Naive thymus-derived CD4-positive, alpha-beta T cell (primary cell): ENCODE measurements around the gene AFTPH. TPM values are rescaled to one million over a fixed set of nuclear protein-coding genes. Genes with fewer than 3 reads are reported as not detected.

Source experiments
- ATAC-seq: fragments of 150-1000 bp; cut with Tn5 transposase; 2 replicates; pipeline ENCODE4 v1.10.0; 2021; ENCODE audit warnings: mild to moderate bottlenecking, moderate library complexity
- CTCF ChIA-PET: fragments of 350-600 bp; sonication (Branson Sonifier 250); formaldehyde crosslinking; loops from one replicate; lab custom pipeline; 2021; ENCODE audit warnings: antibody characterized with exemption; lab: Charles Lee
- POLR2A ChIA-PET: fragments of 350-600 bp; sonication (Branson Sonifier 250); formaldehyde crosslinking; loops from one replicate; lab custom pipeline; 2021; ENCODE audit warnings: antibody characterized with exemption, inconsistent platforms; lab: Charles Lee
- DNase-seq, 9 donors: peaks; one replicate each; pipeline versions ENCODE4 v3.0.0 to v3.0.0-alpha.2; 2020 to 2022; ENCODE audit warnings: mixed read lengths in 1 of 9
- H3K27ac ChIP-seq: one replicate; pipeline ENCODE4 v1.7.0; 2013; ENCODE audit warnings: mild to moderate bottlenecking, low read depth, low read length, moderate library complexity
- H3K27me3 ChIP-seq, 2 donors: one replicate each; pipeline ENCODE4 v1.7.0; 2013; ENCODE audit warnings: low read length in 2 of 2, mild to moderate bottlenecking in 2 of 2, moderate library complexity in 2 of 2; ENCODE audit not compliant: control insufficient read depth in 2 of 2, insufficient read depth in 2 of 2
- H3K36me3 ChIP-seq, 3 experiments: 1 replicate in 2 of 3; 2 replicates in 1 of 3; pipeline ENCODE4 v1.7.0; 2013; ENCODE audit warnings: low read length in 3 of 3, mild to moderate bottlenecking in 3 of 3, moderate library complexity in 1 of 3; ENCODE audit not compliant: insufficient read depth in 3 of 3, control insufficient read depth in 2 of 3
- H3K4me1 ChIP-seq, 2 donors: one replicate each; pipeline ENCODE4 v1.7.0; 2013; ENCODE audit warnings: low read length in 2 of 2, mild to moderate bottlenecking in 2 of 2, moderate library complexity in 1 of 2; ENCODE audit not compliant: control insufficient read depth in 2 of 2, insufficient read depth in 2 of 2
- H3K4me3 ChIP-seq: 2 replicates; pipeline ENCODE4 v1.7.0; 2013; ENCODE audit warnings: mild to moderate bottlenecking, low read length
- H3K9me3 ChIP-seq, 3 experiments: 1 replicate in 2 of 3; 2 replicates in 1 of 3; pipeline ENCODE4 v1.7.0; 2013; ENCODE audit warnings: low read length in 3 of 3; ENCODE audit not compliant: control insufficient read depth in 2 of 3
- H3K27ac Mint-ChIP-seq, 9 donors: one replicate each; pipeline ENCODE4 v1.8.0; 2020 to 2022; ENCODE audit warnings: mixed read lengths in 9 of 9, mild to moderate bottlenecking in 8 of 9, moderate library complexity in 5 of 9, inconsistent platforms in 2 of 9
- H3K27me3 Mint-ChIP-seq, 5 donors: one replicate each; pipeline ENCODE4 v1.8.0; 2021 to 2022; ENCODE audit warnings: mixed read lengths in 5 of 5, mild to moderate bottlenecking in 1 of 5
- H3K36me3 Mint-ChIP-seq, 5 donors: one replicate each; pipeline ENCODE4 v1.8.0; 2020 to 2022; ENCODE audit warnings: mixed read lengths in 5 of 5, mild to moderate bottlenecking in 3 of 5, inconsistent platforms in 1 of 5
- H3K4me1 Mint-ChIP-seq, 7 donors: one replicate each; pipeline ENCODE4 v1.8.0; 2020 to 2022; ENCODE audit warnings: mixed read lengths in 7 of 7, mild to moderate bottlenecking in 3 of 7, inconsistent platforms in 1 of 7
- H3K4me3 Mint-ChIP-seq, 10 donors: one replicate each; pipeline ENCODE4 v1.8.0; 2020 to 2022; ENCODE audit warnings: mild to moderate bottlenecking in 10 of 10, mixed read lengths in 10 of 10, moderate library complexity in 6 of 10, inconsistent platforms in 2 of 10
- H3K9me3 Mint-ChIP-seq, 11 donors: one replicate each; pipeline ENCODE4 v1.8.0; 2020 to 2022; ENCODE audit warnings: mixed read lengths in 11 of 11, mild to moderate bottlenecking in 4 of 11, inconsistent platforms in 1 of 11, moderate library complexity in 1 of 11
- intact Hi-C, 2 donors: fragments of 100-400 bp; cut with micrococcal nuclease; formaldehyde crosslinking; loops; one replicate each; pipeline ENCODE4 v1.15.1; 2023
- polyA plus RNA-seq, 2 donors: library from polyadenylated mRNA; unstranded; fragments of 300-500 nt; fragmentation: Illumina TruSeq; gene quantifications; one replicate each; pipeline ENCODE4 v1.2.3, GENCODE V29; 2021
- total RNA-seq, 6 experiments: library from RNA in 5 of 6; stranded (reverse) in 5 of 6; gene quantifications; 1 replicate in 5 of 6; 2 replicates in 1 of 6; pipeline ENCODE4 v1.2.3 and lab custom pipeline; 2021 to 2026

The AFTPH gene
- total and polyA plus RNA-seq, 7 experiments from 2014 or later: 19.7 to 46.2 (median 36.0) TPM

DNA sequence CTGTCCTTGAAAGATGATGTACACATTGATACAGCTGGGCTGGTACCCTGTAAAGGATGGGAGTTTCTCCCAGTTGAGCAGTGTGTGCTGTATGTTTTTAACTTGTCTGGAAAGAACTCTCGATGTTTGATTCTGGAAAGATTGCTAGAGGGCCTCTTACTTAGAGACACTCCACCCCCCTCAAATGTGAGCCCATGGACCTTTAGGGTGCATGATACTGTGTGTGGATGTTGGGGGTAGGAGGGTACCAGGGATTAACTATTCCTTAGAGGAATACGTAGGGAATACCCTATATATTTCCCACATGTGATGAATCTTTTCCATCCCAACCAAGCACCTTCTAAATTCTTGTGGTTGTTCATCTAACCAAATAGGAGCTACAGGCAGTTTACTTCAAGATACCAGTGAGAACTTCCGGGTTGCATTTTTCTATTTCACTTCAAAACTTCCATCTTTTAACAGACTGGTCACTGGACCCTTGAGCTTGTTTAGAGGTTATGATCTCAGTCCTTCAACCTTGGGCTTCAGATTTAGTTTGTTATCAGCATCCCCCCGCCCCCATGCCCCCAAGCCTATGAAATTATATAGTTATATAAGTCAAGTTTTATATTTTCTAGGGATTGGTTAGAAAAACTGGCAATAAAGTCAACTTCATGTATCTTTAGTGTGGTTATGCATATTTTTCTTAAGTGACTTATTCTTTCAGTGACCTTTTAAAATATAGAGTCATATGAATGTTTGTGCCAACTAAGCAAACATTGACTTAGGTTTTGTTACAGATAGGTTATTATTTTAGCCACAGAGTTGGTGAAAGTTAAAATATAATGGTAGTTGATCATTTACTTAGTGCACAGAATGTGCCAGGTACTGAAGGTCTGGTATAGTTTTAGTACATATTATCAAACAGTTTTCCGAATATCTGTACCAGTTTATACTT is 18.2 kb downstream of the AFTPH start:
- no peaks in the 10 kb centered on the region for H3K9me3 ChIP-seq
- DNase-seq (no peak), ATAC-seq (no peak)
- H3K4me3 Mint-ChIP-seq: no peak overlapping the region
- H3K4me1 ChIP-seq: peaks cover 8 to 12% of the 10 kb centered on the region in 2 donors
- H3K4me1 Mint-ChIP-seq: peaks cover 30 to 69% (median 51%) of the 10 kb centered on the region in 7 donors
- intact Hi-C loops: no loop called here
- H3K27ac ChIP-seq: no peak overlapping the region
- no peak overlapping the region for H3K4me3 ChIP-seq
- no peaks in the 10 kb centered on the region for H3K27me3 Mint-ChIP-seq
- CTCF ChIA-PET: no interaction called here
- H3K36me3 Mint-ChIP-seq: peaks cover 0 to 3% (median 0%) of the 10 kb centered on the region in 5 donors
- H3K27me3 ChIP-seq: no peaks in the 10 kb centered on the region
- H3K9me3 Mint-ChIP-seq: no peaks in the 10 kb centered on the region
- POLR2A ChIA-PET: no interaction called here
- peak overlapping the region in 1 of 9 donors; percentile 31 for H3K27ac Mint-ChIP-seq
- no peaks in the 10 kb centered on the region for H3K36me3 ChIP-seq

DNA sequence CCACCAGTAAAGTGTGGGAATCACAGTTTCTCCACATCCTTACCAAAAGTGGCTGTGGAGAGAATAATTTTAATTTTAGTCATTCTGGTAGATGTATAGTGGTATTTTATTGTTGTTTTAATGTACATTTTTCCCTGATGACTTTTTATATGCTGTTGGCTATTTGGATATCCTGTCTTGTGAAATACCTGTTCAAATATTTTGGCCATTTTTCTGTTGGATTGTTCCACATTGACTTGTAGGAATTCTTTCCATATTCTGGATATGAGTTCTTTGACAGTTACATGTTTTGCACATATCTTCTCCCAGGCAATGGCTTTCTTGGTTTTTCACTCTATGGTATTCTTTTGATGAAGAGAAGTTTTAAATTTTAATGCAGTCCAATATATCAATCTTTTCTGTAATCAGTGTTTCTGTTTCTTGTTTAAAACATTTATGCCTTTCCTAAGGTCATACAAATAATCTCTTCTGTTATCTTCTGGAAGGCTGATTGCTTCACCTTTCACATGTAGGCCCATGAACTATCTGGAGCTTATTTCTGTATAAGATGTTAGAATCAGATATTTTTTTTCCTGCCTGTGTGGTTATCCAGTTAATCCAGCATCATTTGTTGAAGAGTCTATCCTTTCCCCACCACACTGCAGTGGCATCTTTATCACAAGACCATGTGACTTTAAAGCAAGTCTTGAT is 19.0 kb downstream of the AFTPH start:
- Mint-ChIP-seq H3K9me3 (no peaks in the 10 kb centered on the region), H3K27me3 (no peaks in the 10 kb centered on the region), H3K4me3 (no peak overlapping the region), H3K36me3 (peaks cover 0 to 3% (median 0%) of the 10 kb centered on the region in 5 donors), H3K27ac (peak overlapping the region in 1 of 9 donors; percentile 22), H3K4me1 (peaks cover 30 to 64% (median 51%) of the 10 kb centered on the region in 7 donors)
- no peaks in the 10 kb centered on the region for H3K36me3 ChIP-seq
- ATAC-seq: no peak
- ChIA-PET POLR2A (no interaction called here), CTCF (no interaction called here)
- no peaks in the 10 kb centered on the region for H3K9me3 ChIP-seq
- DNase-seq: no peak
- no peak overlapping the region for H3K27ac ChIP-seq
- H3K4me1 ChIP-seq: peaks cover 8 to 12% of the 10 kb centered on the region in 2 donors
- intact Hi-C loops: no loop called here
- no peak overlapping the region for H3K4me3 ChIP-seq
- H3K27me3 ChIP-seq: no peaks in the 10 kb centered on the region

DNA sequence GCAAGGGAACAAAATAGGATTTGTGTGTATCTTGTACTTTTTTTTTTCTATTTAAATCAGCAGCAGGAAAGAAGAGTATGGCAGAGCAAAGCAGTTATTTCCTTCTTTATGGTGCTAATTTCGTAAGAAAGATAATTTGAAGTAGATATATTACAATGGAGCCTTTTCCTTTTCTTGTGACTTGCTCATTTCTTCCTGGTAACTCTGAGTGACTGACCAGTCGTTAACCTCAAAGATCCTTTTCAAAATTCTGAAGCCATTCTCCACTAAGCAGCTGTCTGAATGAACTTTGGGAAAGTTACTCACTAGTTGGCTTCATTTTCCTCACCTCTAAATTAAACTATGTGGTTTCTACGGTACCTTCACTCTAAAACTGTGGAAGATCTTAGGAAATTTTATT is 24.6 kb downstream of the AFTPH start:
- Mint-ChIP-seq H3K27ac (peak overlapping the region in 1 of 9 donors; percentile 3), H3K4me3 (no peak overlapping the region), H3K9me3 (peaks cover 0 to 3% (median 0%) of the 10 kb centered on the region in 11 donors), H3K36me3 (peaks cover 12 to 26% (median 20%) of the 10 kb centered on the region in 5 donors), H3K27me3 (no peaks in the 10 kb centered on the region), H3K4me1 (peaks cover 10 to 39% (median 18%) of the 10 kb centered on the region in 7 donors)
- H3K4me3 ChIP-seq: no peak overlapping the region
- no peak for ATAC-seq
- no peaks in the 10 kb centered on the region for H3K27me3 ChIP-seq
- H3K9me3 ChIP-seq: no peaks in the 10 kb centered on the region
- DNase-seq: no peak
- intact Hi-C loops: no loop called here
- H3K36me3 ChIP-seq: no peaks in the 10 kb centered on the region
- no peak overlapping the region for H3K27ac ChIP-seq
- H3K4me1 ChIP-seq: peaks cover 3 to 4% of the 10 kb centered on the region in 2 donors
- ChIA-PET POLR2A (no interaction called here), CTCF (no interaction called here)

DNA sequence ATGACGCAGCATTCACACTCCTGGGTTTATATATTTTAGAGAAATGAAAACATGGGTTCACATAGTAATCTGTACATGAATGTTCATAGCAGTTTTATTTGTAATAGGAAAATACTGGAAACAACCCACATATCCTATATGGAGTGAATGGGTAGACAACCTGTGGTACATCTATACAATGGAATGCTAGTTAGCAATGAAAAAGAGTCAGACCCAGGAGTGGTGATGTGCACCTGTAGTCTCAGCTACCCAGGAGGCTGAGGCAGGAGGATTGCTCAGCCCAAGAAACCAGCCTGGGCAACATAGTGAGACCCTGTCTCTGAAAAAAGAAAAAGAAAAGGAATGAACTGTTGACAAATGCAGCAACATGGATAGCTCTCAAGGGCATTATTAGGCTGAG is 25.9 kb downstream of the AFTPH start:
- ATAC-seq (no peak), DNase-seq (no peak)
- Mint-ChIP-seq H3K36me3 (peaks cover 12 to 26% (median 20%) of the 10 kb centered on the region in 5 donors), H3K4me1 (peaks cover 6 to 31% (median 11%) of the 10 kb centered on the region in 7 donors), H3K27me3 (no peaks in the 10 kb centered on the region), H3K27ac (no peak overlapping the region), H3K9me3 (peaks cover 0 to 3% (median 0%) of the 10 kb centered on the region in 11 donors), H3K4me3 (no peak overlapping the region)
- H3K27me3 ChIP-seq: no peaks in the 10 kb centered on the region
- H3K36me3 ChIP-seq: no peaks in the 10 kb centered on the region
- no peak overlapping the region for H3K4me3 ChIP-seq
- no peaks in the 10 kb centered on the region for H3K4me1 ChIP-seq
- intact Hi-C loops: no loop called here
- CTCF ChIA-PET: interaction anchor here (0.9 kb wide), 1 partner anchor 10 kb away, joined by 3 read pairs; no protein-coding TSS in a partner anchor
- no peaks in the 10 kb centered on the region for H3K9me3 ChIP-seq
- no peak overlapping the region for H3K27ac ChIP-seq
- POLR2A ChIA-PET: no interaction called here

DNA sequence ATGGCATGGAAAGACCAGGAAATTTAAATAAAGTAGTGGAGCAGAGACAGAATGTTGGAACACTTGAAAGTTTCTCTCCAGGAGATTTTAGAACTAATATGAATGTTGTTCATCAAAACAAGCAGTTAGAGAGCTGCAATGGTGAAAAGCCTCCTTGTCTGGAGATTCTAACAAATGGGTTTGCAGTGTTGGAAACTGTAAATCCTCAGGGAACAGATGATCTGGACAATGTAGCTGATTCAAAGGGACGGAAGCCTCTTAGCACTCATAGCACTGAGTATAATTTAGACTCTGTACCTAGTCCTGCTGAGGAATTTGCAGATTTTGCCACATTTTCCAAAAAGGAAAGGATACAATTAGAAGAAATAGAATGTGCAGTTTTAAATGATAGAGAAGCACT is 27.7 kb downstream of the AFTPH start:
- Histone ChIP-seq H3K4me1 (no peaks in the 10 kb centered on the region), H3K4me3 (no peak overlapping the region), H3K27me3 (no peaks in the 10 kb centered on the region), H3K27ac (no peak overlapping the region), H3K36me3 (no peaks in the 10 kb centered on the region), H3K9me3 (no peaks in the 10 kb centered on the region)
- ChIA-PET CTCF (interaction anchor here (0.6 to 1.0 kb wide), 2 partner anchors 15 to 28 kb away, joined by 3 to 4 read pairs; partner anchors contain the start of gene AFTPH), POLR2A (interaction anchor here (1.6 kb wide), 1 partner anchor 28 kb away, joined by 4 read pairs; the partner anchor contains the start of gene AFTPH)
- ATAC-seq (no peak), DNase-seq (no peak)
- no peaks in the 10 kb centered on the region for H3K27me3 Mint-ChIP-seq
- H3K9me3 Mint-ChIP-seq: peaks cover 0 to 3% (median 0%) of the 10 kb centered on the region in 11 donors
- H3K36me3 Mint-ChIP-seq: peaks cover 12 to 30% (median 21%) of the 10 kb centered on the region in 5 donors
- intact Hi-C loops: no loop called here
- H3K4me1 Mint-ChIP-seq: peaks cover 6 to 25% (median 12%) of the 10 kb centered on the region in 7 donors
- no peak overlapping the region for H3K4me3 Mint-ChIP-seq
- peak overlapping the region in 1 of 9 donors; percentile 75 for H3K27ac Mint-ChIP-seq

DNA sequence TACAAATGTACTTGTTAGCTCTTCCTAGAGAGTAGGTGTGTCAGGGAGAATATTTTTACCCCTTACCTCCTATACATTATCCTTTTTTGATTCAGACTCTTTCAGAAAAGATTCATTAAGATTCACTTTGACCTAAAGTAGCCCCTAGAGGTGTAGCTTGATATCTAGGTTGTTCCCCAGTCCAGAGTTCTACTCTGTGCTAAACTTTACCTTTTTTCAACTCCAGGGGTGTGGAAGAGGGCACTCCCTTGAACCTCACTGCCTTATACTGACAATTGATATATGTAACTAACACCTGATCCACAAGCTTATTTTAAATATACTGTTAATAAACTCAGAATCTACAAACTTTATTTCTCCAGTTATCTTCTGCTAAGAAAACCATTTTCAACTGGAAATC is 30.0 kb downstream of the AFTPH start:
- no peak overlapping the region for H3K4me3 ChIP-seq
- H3K27ac Mint-ChIP-seq: no peak overlapping the region
- intact Hi-C loops: loop anchor here in 1 of 2 donors (2.0 kb wide), 1 partner anchor 15 kb away; no protein-coding TSS in a partner anchor
- ChIA-PET POLR2A (interaction anchor here (1.8 kb wide), 1 partner anchor 30 kb away, joined by 4 read pairs; the partner anchor contains the start of gene AFTPH), CTCF (interaction anchor here (0.6 to 1.2 kb wide), 2 partner anchors 9 to 106 kb away, joined by 3 read pairs; no protein-coding TSS in a partner anchor)
- no peaks in the 10 kb centered on the region for H3K36me3 ChIP-seq
- peaks cover 0 to 3% (median 0%) of the 10 kb centered on the region in 11 donors for H3K9me3 Mint-ChIP-seq
- no peaks in the 10 kb centered on the region for H3K4me1 ChIP-seq
- H3K27me3 Mint-ChIP-seq: no peaks in the 10 kb centered on the region
- no peaks in the 10 kb centered on the region for H3K9me3 ChIP-seq
- DNase-seq: no peak
- peaks cover 3 to 30% (median 11%) of the 10 kb centered on the region in 7 donors for H3K4me1 Mint-ChIP-seq
- H3K36me3 Mint-ChIP-seq: peaks cover 12 to 34% (median 17%) of the 10 kb centered on the region in 5 donors
- ATAC-seq: no peak
- H3K4me3 Mint-ChIP-seq: no peak overlapping the region
- H3K27me3 ChIP-seq: no peaks in the 10 kb centered on the region
- no peak overlapping the region for H3K27ac ChIP-seq
